SK-N-SH treated with all-trans-retinoic acid at 6 μM for 48 hours (cell line): ENCODE measurements around the gene KCNMA1.

ENCODE experiments used
- ATAC-seq: fragments of 200-7000 bp; cut with Tn5 transposase; 3 replicates; pipeline ENCODE4 v1.9.1; 2020; ENCODE audit warnings: mild to moderate bottlenecking, moderate library complexity
- ARNTL ChIP-seq: fragments of 450-650 bp; formaldehyde crosslinking; IDR thresholded peaks from 2 replicates; pipeline ENCODE4 v1.5.0; 2020; ENCODE audit warnings: low read depth, mild to moderate bottlenecking, moderate library complexity, borderline replicate concordance
- BACH2 ChIP-seq: fragments of 250-450 bp; sonication (Bioruptor Pico); IDR thresholded peaks from 2 replicates; pipeline ENCODE4 v1.9.0; 2021; ENCODE audit warnings: mild to moderate bottlenecking, borderline replicate concordance
- CREB5 ChIP-seq: fragments of 250-450 bp; sonication (Bioruptor Pico); IDR thresholded peaks from 2 replicates; pipeline ENCODE4 v1.5.1; 2020; ENCODE audit warnings: low read depth, mild to moderate bottlenecking, moderate library complexity
- CSDC2 ChIP-seq: fragments of 250-450 bp; sonication (Bioruptor Pico); IDR thresholded peaks from 2 replicates; pipeline ENCODE4 v1.5.0; 2020; ENCODE audit warnings: mild to moderate bottlenecking, moderate library complexity
- CSRNP3 ChIP-seq: fragments of 250-450 bp; sonication (Bioruptor Pico); IDR thresholded peaks from 2 replicates; pipeline ENCODE4 v1.5.1; 2021; ENCODE audit warnings: mild to moderate bottlenecking, moderate library complexity
- ESRRG ChIP-seq: fragments of 250-450 bp; sonication (Bioruptor Pico); IDR thresholded peaks from 2 replicates; pipeline ENCODE4 v1.6.1; 2021; ENCODE audit warnings: mild to moderate bottlenecking
- GLIS3 ChIP-seq: fragments of 250-450 bp; sonication (Bioruptor Pico); IDR thresholded peaks from 2 replicates; pipeline ENCODE4 v1.5.0; 2020; ENCODE audit warnings: mild to moderate bottlenecking, moderate library complexity
- ISL1 ChIP-seq: fragments of 250-450 bp; sonication (Bioruptor Pico); IDR thresholded peaks from 2 replicates; pipeline ENCODE4 v2.1.2; 2022; ENCODE audit warnings: mild to moderate bottlenecking, moderate library complexity
- OSR1 ChIP-seq: fragments of 250-450 bp; sonication (Bioruptor Pico); IDR thresholded peaks from 2 replicates; pipeline ENCODE4 v1.8.0; 2022; ENCODE audit warnings: moderate library complexity, mild to moderate bottlenecking, inconsistent platforms
- PATZ1 ChIP-seq: fragments of 250-450 bp; sonication (Bioruptor Pico); IDR thresholded peaks from 2 replicates; pipeline ENCODE4 v1.8.0; 2020; ENCODE audit warnings: mild to moderate bottlenecking, moderate library complexity, borderline replicate concordance
- POU6F1 ChIP-seq: fragments of 250-450 bp; sonication (Bioruptor Pico); IDR thresholded peaks from 2 replicates; pipeline ENCODE4 v1.8.0; 2021; ENCODE audit warnings: low read depth, mild to moderate bottlenecking, moderate library complexity, borderline replicate concordance
- PPARA ChIP-seq: fragments of 250-450 bp; sonication (Bioruptor Pico); IDR thresholded peaks from 2 replicates; pipeline ENCODE4 v1.5.0; 2020; ENCODE audit warnings: mild to moderate bottlenecking, borderline replicate concordance
- RARB ChIP-seq: fragments of 250-450 bp; sonication (Bioruptor Pico); IDR thresholded peaks from 2 replicates; pipeline ENCODE4 v1.8.0; 2021; ENCODE audit warnings: mild to moderate bottlenecking, moderate library complexity
- TCF4 ChIP-seq: fragments of 250-450 bp; sonication (Bioruptor Pico); IDR thresholded peaks from 2 replicates; pipeline ENCODE4 v1.8.0; 2021; ENCODE audit warnings: mild to moderate bottlenecking, moderate library complexity, borderline replicate concordance
- TOX ChIP-seq: fragments of 250-450 bp; sonication (Bioruptor Pico); IDR thresholded peaks from 2 replicates; pipeline ENCODE4 v1.8.0; 2021; ENCODE audit warnings: mild to moderate bottlenecking, moderate library complexity, borderline replicate concordance
- TSHZ2 ChIP-seq: fragments of 250-450 bp; sonication (Bioruptor Pico); IDR thresholded peaks from 2 replicates; pipeline ENCODE4 v1.5.0; 2020; ENCODE audit warnings: mild to moderate bottlenecking, moderate library complexity
- ZC3H10 ChIP-seq: fragments of 250-450 bp; sonication (Bioruptor Pico); IDR thresholded peaks from 2 replicates; pipeline ENCODE4 v1.5.1; 2021; ENCODE audit warnings: mild to moderate bottlenecking, moderate library complexity
- ZFP3 ChIP-seq: fragments of 250-450 bp; sonication (Bioruptor Pico); IDR thresholded peaks from 2 replicates; pipeline ENCODE4 v1.5.0; 2020; ENCODE audit warnings: mild to moderate bottlenecking, moderate library complexity
- ZFP30 ChIP-seq: fragments of 450-650 bp; formaldehyde crosslinking; IDR thresholded peaks from 2 replicates; pipeline ENCODE4 v1.5.0; 2022; ENCODE audit warnings: mild to moderate bottlenecking, moderate library complexity
- ZNF565 ChIP-seq: fragments of 450-650 bp; formaldehyde crosslinking; conservative IDR thresholded peaks from 2 replicates; pipeline ENCODE4 v1.5.0; 2020; ENCODE audit warnings: low read depth, mild to moderate bottlenecking, moderate library complexity
- ZNF70 ChIP-seq: fragments of 450-650 bp; formaldehyde crosslinking; IDR thresholded peaks from 2 replicates; pipeline ENCODE4 v1.5.0; 2020; ENCODE audit warnings: mild to moderate bottlenecking, moderate library complexity
- ZNF8 ChIP-seq: fragments of 450-650 bp; formaldehyde crosslinking; IDR thresholded peaks from 2 replicates; pipeline ENCODE4 v1.5.0; 2020; ENCODE audit warnings: mild to moderate bottlenecking, moderate library complexity

The KCNMA1 gene

GRCh38 chr10:77308084-77308732, 329.4 kb downstream of the KCNMA1 start:
- TF ChIP-seq CREB5 (CRISPR knock-in tag): no peak
- TF ChIP-seq ISL1: no peak
- TF ChIP-seq GLIS3: no peak
- TF ChIP-seq PPARA: no peak
- TF ChIP-seq, all 23 proteins: peak for 0
- no peak for ATAC-seq

GRCh38 chr10:77306666-77307065, 330.9 kb downstream of the KCNMA1 start:
- TF ChIP-seq ZNF70 (CRISPR knock-in tag): no peak
- no peak for TF ChIP-seq CSRNP3 (CRISPR knock-in tag)
- TF ChIP-seq RARB (CRISPR knock-in tag): no peak
- no peak for TF ChIP-seq ZNF8 (CRISPR knock-in tag)
- ATAC-seq: no peak

- ATAC-seq: peak; percentile 16; the same call in 1 of the 3 replicates
- TF ChIP-seq ZNF70 (CRISPR knock-in tag) (no peak), CSDC2 (CRISPR knock-in tag) (no peak), BACH2 (no peak), ZFP30 (CRISPR knock-in tag) (no peak), PPARA (no peak), TCF4 (no peak), CREB5 (CRISPR knock-in tag) (no peak), GLIS3 (no peak), ISL1 (no peak), ZC3H10 (CRISPR knock-in tag) (no peak), CSRNP3 (CRISPR knock-in tag) (no peak), ARNTL (no peak)
Observed at GRCh38 chr10:77305650-77306632, 331.7 kb downstream of the KCNMA1 start.

GRCh38 chr10:77304192-77304591, 333.4 kb downstream of the KCNMA1 start:
- ATAC-seq: no peak
- no peak for TF ChIP-seq POU6F1 (CRISPR knock-in tag)
- TF ChIP-seq OSR1 (CRISPR knock-in tag): no peak
- TF ChIP-seq PPARA: no peak
- TF ChIP-seq ZFP3 (CRISPR knock-in tag): no peak
- TF ChIP-seq TOX (CRISPR knock-in tag): no peak
- no peak for TF ChIP-seq ESRRG (CRISPR knock-in tag)
- no peak for TF ChIP-seq RARB (CRISPR knock-in tag)
- no peak for TF ChIP-seq PATZ1
- TF ChIP-seq TSHZ2: no peak
- TF ChIP-seq GLIS3: no peak
- no peak for TF ChIP-seq ZFP30 (CRISPR knock-in tag)
- TF ChIP-seq CSDC2 (CRISPR knock-in tag): no peak
- TF ChIP-seq TCF4: no peak
- TF ChIP-seq ZNF565: no peak
- no peak for TF ChIP-seq ZNF70 (CRISPR knock-in tag)
- TF ChIP-seq ISL1: no peak
- no peak for TF ChIP-seq ZNF8 (CRISPR knock-in tag)
- no peak for TF ChIP-seq ARNTL
